Measurements from ENCODE around the gene HECW1.
"Not testable (repeated sequence)": the region's sequence is repeated elsewhere in the genome, so short reads cannot be mapped to it uniquely, and the experiment has no call there.

The HECW1 gene

DNA sequence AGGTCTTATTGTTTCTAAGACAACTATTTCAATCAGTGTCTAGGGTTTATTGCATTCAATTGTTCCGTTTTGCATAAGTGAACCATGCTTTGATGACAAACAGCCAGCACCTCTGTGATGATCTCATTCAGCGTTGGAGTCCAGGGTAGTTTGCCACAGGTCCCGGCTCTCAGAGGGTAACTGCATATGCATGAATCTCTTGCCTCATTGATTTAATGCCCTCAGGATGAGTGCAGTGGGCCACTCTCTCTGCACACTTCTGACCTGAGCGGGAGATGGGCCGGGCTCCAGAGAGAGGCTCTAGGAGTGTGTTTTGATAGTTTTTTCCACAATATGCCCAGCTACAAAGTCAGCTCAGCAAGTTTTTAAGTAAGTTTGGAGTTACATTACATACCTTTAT is 83.9 kb downstream of the HECW1 start:
- Histone ChIP-seq H3K9ac (ENCODE audit: low read depth, low read length) (no peak overlapping the region), H3K4me1 (ENCODE audit: control insufficient read depth, insufficient read depth, low read length) (peaks cover 12% of the 10 kb centered on the region), H3K4me3 (ENCODE audit: low read depth, low read length) (no peak overlapping the region), H3K36me3 (ENCODE audit: control insufficient read depth, insufficient read depth, low read length) (no peaks in the 10 kb centered on the region), H3K27me3 (ENCODE audit: control insufficient read depth, insufficient read depth, low read length) (no peaks in the 10 kb centered on the region), H3K9me3 (ENCODE audit: control insufficient read depth, insufficient read depth, low read length) (no peaks in the 10 kb centered on the region)

DNA sequence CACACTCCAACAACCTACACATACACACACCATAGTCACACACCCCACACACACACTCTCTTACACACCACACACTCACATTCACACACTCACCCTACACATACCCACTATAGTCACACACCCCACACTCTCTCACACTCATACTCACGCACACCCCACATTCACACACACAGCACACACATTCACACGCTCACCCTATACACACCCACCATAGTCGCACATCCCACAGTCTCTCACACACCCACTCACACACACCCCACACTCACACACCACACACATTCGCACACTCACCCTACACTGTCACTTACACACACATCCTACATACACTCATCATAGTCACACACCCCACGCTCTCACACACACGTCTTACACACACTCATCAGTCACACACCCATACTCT is 85.6 kb downstream of the HECW1 start:
- Histone ChIP-seq H3K9me3 (ENCODE audit: control insufficient read depth, insufficient read depth, low read length) (no peaks in the 10 kb centered on the region), H3K36me3 (ENCODE audit: control insufficient read depth, insufficient read depth, low read length) (no peaks in the 10 kb centered on the region), H3K4me1 (ENCODE audit: control insufficient read depth, insufficient read depth, low read length) (peaks cover 12% of the 10 kb centered on the region), H3K27me3 (ENCODE audit: control insufficient read depth, insufficient read depth, low read length) (no peaks in the 10 kb centered on the region), H3K9ac (ENCODE audit: low read depth, low read length) (no peak overlapping the region), H3K4me3 (ENCODE audit: low read depth, low read length) (no peak overlapping the region)

- Histone ChIP-seq H3K4me1 (ENCODE audit: control insufficient read depth, insufficient read depth, low read length) (peaks cover 11% of the 10 kb centered on the region), H3K36me3 (ENCODE audit: control insufficient read depth, insufficient read depth, low read length) (no peaks in the 10 kb centered on the region), H3K9ac (ENCODE audit: low read depth, low read length) (no peak overlapping the region), H3K4me3 (ENCODE audit: low read depth, low read length) (no peak overlapping the region), H3K9me3 (ENCODE audit: control insufficient read depth, insufficient read depth, low read length) (no peaks in the 10 kb centered on the region), H3K27me3 (ENCODE audit: control insufficient read depth, insufficient read depth, low read length) (no peaks in the 10 kb centered on the region)
Observed at GRCh38 chr7:43198599-43199090, 86.2 kb downstream of the HECW1 start.

DNA sequence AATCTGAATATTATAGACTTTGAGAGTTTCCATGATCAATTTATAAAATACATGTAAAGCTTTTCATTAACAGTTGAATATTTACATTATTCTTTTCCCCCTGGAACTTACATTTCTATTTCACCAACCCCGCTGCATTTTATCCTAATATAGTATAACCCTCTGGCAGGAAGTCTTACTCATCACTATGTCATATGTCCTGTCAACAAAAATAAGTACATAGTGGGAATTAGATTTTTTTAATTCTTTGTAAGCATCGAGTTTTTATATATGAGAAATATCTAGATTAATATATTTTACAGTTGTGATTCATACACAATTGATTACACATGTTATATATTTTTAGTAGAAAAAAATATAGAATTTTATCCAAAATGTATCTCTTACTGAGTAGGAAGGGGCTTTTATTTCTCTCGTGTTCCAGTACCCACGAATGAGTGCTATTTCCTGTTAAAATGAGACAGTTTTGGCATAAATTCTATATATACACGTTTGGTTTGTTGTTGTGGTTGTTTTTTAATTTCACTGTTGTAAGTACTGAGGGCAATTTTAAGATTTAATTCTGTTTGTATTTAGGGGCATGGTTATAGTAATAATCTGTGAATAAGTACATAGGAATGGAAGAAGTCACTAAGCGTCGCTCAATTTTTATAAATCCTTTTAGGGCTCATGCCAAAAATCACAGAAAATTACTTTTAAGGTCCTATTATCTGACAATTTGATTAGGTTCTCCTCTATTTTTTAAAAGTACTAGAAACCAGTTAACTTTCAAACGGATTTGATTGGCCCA is 87.1 kb downstream of the HECW1 start:
- no peak overlapping the region for H3K4me3 ChIP-seq (ENCODE audit: low read depth, low read length)
- no peak overlapping the region for H3K9ac ChIP-seq (ENCODE audit: low read depth, low read length)
- peaks cover 4% of the 10 kb centered on the region for H3K4me1 ChIP-seq (ENCODE audit: control insufficient read depth, insufficient read depth, low read length)
- H3K27me3 ChIP-seq (ENCODE audit: control insufficient read depth, insufficient read depth, low read length) = no peaks in the 10 kb centered on the region
- H3K36me3 ChIP-seq (ENCODE audit: control insufficient read depth, insufficient read depth, low read length) = no peaks in the 10 kb centered on the region
- no peaks in the 10 kb centered on the region for H3K9me3 ChIP-seq (ENCODE audit: control insufficient read depth, insufficient read depth, low read length)

GRCh38 chr7:43201912-43202311 is 89.5 kb downstream of the HECW1 start:
- Histone ChIP-seq H3K4me3 (ENCODE audit: low read depth, low read length) (no peak overlapping the region), H3K9ac (ENCODE audit: low read depth, low read length) (no peak overlapping the region), H3K4me1 (ENCODE audit: control insufficient read depth, insufficient read depth, low read length) (no peaks in the 10 kb centered on the region), H3K36me3 (ENCODE audit: control insufficient read depth, insufficient read depth, low read length) (no peaks in the 10 kb centered on the region), H3K9me3 (ENCODE audit: control insufficient read depth, insufficient read depth, low read length) (no peaks in the 10 kb centered on the region), H3K27me3 (ENCODE audit: control insufficient read depth, insufficient read depth, low read length) (no peaks in the 10 kb centered on the region)

DNA sequence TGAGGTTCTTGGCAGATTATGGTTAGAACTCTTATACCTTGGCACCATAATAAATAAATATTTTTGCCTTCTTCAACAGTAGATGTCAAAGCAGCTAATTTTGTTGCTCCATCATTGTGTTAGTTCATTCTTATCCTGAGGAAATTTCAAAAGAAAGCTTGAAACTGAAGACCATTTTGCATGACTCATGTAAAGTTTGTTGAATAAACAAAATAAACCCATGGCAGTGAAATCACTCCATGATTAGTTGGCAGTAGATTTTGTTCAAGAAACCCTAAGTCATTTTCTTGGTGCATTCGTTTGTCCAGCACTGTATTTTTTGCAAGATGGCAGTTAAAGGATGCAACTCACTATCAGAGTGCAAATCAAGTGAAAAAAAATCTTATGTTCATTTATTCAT is 91.6 kb downstream of the HECW1 start:
- Histone ChIP-seq H3K4me1 (ENCODE audit: control insufficient read depth, insufficient read depth, low read length) (no peaks in the 10 kb centered on the region), H3K27me3 (ENCODE audit: control insufficient read depth, insufficient read depth, low read length) (no peaks in the 10 kb centered on the region), H3K4me3 (ENCODE audit: low read depth, low read length) (no peak overlapping the region), H3K9ac (ENCODE audit: low read depth, low read length) (no peak overlapping the region), H3K36me3 (ENCODE audit: control insufficient read depth, insufficient read depth, low read length) (no peaks in the 10 kb centered on the region), H3K9me3 (ENCODE audit: control insufficient read depth, insufficient read depth, low read length) (no peaks in the 10 kb centered on the region)

GRCh38 chr7:43205171-43205795 is 92.8 kb downstream of the HECW1 start:
- Histone ChIP-seq H3K4me3 (ENCODE audit: low read depth, low read length) (no peak overlapping the region), H3K27me3 (ENCODE audit: control insufficient read depth, insufficient read depth, low read length) (no peaks in the 10 kb centered on the region), H3K36me3 (ENCODE audit: control insufficient read depth, insufficient read depth, low read length) (no peaks in the 10 kb centered on the region), H3K4me1 (ENCODE audit: control insufficient read depth, insufficient read depth, low read length) (no peaks in the 10 kb centered on the region), H3K9me3 (ENCODE audit: control insufficient read depth, insufficient read depth, low read length) (no peaks in the 10 kb centered on the region), H3K9ac (ENCODE audit: low read depth, low read length) (no peak overlapping the region)

GRCh38 chr7:43208242-43208641 is 95.8 kb downstream of the HECW1 start:
- H3K36me3 ChIP-seq (ENCODE audit: control insufficient read depth, insufficient read depth, low read length) = no peaks in the 10 kb centered on the region
- H3K4me3 ChIP-seq (ENCODE audit: low read depth, low read length) = no peak overlapping the region
- no peaks in the 10 kb centered on the region for H3K4me1 ChIP-seq (ENCODE audit: control insufficient read depth, insufficient read depth, low read length)
- H3K9ac ChIP-seq (ENCODE audit: low read depth, low read length) = no peak overlapping the region
- no peaks in the 10 kb centered on the region for H3K9me3 ChIP-seq (ENCODE audit: control insufficient read depth, insufficient read depth, low read length)
- H3K27me3 ChIP-seq (ENCODE audit: control insufficient read depth, insufficient read depth, low read length) = no peaks in the 10 kb centered on the region

DNA sequence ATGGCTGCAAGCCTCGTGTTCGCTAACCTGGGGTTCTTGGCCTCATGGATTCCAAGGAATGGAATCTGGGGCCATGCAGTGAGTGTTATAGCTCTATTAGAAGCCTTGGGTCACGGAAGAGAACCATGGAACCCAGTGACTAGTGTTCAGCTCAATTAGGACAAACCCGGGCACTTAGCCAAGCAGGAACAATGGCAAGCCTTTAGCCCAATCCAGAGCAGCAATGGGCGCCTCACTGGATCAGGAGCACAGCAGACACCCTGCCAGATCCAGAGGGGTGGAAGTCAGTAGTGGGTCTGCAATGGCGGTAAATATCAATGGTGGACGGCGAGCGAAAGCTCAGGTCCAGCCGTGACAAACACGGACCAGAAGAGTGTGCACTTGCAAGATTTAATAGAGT is 98.1 kb downstream of the HECW1 start:
- H3K4me3 ChIP-seq (ENCODE audit: low read depth, low read length); H3K27me3 ChIP-seq (ENCODE audit: control insufficient read depth, insufficient read depth, low read length): not testable (repeated sequence)

DNA sequence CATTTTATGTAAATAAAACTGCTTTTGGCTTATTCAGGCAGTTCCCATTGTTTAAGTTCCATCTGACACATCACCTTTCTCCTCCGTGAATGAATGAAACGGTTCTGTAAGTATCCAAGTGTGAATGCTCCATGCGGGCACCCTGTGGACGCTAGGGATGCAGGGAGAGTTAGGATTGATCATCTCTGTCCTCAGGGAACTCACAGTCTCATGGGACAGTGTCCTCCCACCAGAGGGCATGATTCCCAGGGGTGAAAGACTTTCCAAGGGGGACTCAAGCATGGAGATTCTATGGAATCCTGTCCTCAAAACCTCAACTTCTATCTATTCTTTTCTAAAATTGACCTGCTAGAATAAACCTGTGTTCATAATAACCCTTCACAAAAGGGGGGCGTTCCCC is 98.8 kb downstream of the HECW1 start:
- no peak overlapping the region for H3K9ac ChIP-seq (ENCODE audit: low read depth, low read length)
- H3K4me3 ChIP-seq (ENCODE audit: low read depth, low read length) = no peak overlapping the region
- H3K9me3 ChIP-seq (ENCODE audit: control insufficient read depth, insufficient read depth, low read length) = no peaks in the 10 kb centered on the region
- H3K27me3 ChIP-seq (ENCODE audit: control insufficient read depth, insufficient read depth, low read length) = no peaks in the 10 kb centered on the region
- no peaks in the 10 kb centered on the region for H3K36me3 ChIP-seq (ENCODE audit: control insufficient read depth, insufficient read depth, low read length)
- peaks cover 3% of the 10 kb centered on the region for H3K4me1 ChIP-seq (ENCODE audit: control insufficient read depth, insufficient read depth, low read length)

More for the DNA sequence above, 98.1 kb downstream of the HECW1 start:
- not testable (repeated sequence) for H3K9ac ChIP-seq (ENCODE audit: low read depth, low read length); H3K9me3 ChIP-seq (ENCODE audit: control insufficient read depth, insufficient read depth, low read length); H3K4me1 ChIP-seq (ENCODE audit: control insufficient read depth, insufficient read depth, low read length); H3K36me3 ChIP-seq (ENCODE audit: control insufficient read depth, insufficient read depth, low read length)

GRCh38 chr7:43211693-43212092 is 99.2 kb downstream of the HECW1 start:
- no peaks in the 10 kb centered on the region for H3K9me3 ChIP-seq (ENCODE audit: control insufficient read depth, insufficient read depth, low read length)
- H3K36me3 ChIP-seq (ENCODE audit: control insufficient read depth, insufficient read depth, low read length) = no peaks in the 10 kb centered on the region
- H3K27me3 ChIP-seq (ENCODE audit: control insufficient read depth, insufficient read depth, low read length) = no peaks in the 10 kb centered on the region
- H3K9ac ChIP-seq (ENCODE audit: low read depth, low read length) = no peak overlapping the region
- peaks cover 3% of the 10 kb centered on the region for H3K4me1 ChIP-seq (ENCODE audit: control insufficient read depth, insufficient read depth, low read length)
- no peak overlapping the region for H3K4me3 ChIP-seq (ENCODE audit: low read depth, low read length)

- no peak overlapping the region for H3K4me3 ChIP-seq (ENCODE audit: low read depth, low read length)
Observed at GRCh38 chr7:43212921-43213320, 100.5 kb downstream of the HECW1 start.

More at GRCh38 chr7:43212921-43213320, 100.5 kb downstream of the HECW1 start:
- Histone ChIP-seq H3K9ac (ENCODE audit: low read depth, low read length) (no peak overlapping the region), H3K4me1 (ENCODE audit: control insufficient read depth, insufficient read depth, low read length) (peaks cover 3% of the 10 kb centered on the region), H3K36me3 (ENCODE audit: control insufficient read depth, insufficient read depth, low read length) (no peaks in the 10 kb centered on the region), H3K9me3 (ENCODE audit: control insufficient read depth, insufficient read depth, low read length) (no peaks in the 10 kb centered on the region), H3K27me3 (ENCODE audit: control insufficient read depth, insufficient read depth, low read length) (no peaks in the 10 kb centered on the region)

Data from iPS-15b (cell line).